Stimulated activated CD8-positive, alpha-beta memory T cell treated with anti-CD3 and anti-CD28 coated beads, Interleukin-15, amount 100 ng/mL, for 4 hours (primary cell): ENCODE results near the gene PHF10.

Experiments
- DNase-seq, 2 donors: peaks; one replicate each; pipeline ENCODE4 v3.0.0-alpha.2; 2020; ENCODE audit warnings: low read depth in 2 of 2

The PHF10 gene

GRCh38 chr6:169677096-169677495 lies 47.2 kb downstream of the PHF10 start:
- DNase-seq: no peak

DNA sequence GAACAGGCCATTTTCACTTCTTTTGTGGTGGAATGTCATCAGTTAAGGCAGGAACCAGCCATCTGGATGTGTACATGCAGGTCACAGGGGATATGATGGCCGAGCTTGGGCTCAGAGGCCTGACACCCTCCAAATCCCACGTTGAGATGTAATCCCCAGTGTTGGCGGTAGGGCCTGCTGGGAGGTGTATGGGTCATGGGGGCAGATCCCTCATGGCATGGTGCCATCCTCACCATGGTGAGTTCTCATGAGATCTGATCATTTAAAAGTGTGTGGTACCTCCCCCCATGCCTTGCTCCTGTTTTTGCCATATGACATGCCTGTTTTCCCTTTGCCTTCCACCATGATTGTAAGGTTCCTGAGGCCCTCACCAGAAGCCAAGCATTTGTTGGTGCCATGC lies 49.3 kb downstream of the PHF10 start:
- DNase-seq: no peak

GRCh38 chr6:169671563-169671962 lies 52.7 kb downstream of the PHF10 start:
- no peak for DNase-seq

- DNase-seq: no peak
Measured at GRCh38 chr6:169669889-169670288, 54.4 kb downstream of the PHF10 start.

DNA sequence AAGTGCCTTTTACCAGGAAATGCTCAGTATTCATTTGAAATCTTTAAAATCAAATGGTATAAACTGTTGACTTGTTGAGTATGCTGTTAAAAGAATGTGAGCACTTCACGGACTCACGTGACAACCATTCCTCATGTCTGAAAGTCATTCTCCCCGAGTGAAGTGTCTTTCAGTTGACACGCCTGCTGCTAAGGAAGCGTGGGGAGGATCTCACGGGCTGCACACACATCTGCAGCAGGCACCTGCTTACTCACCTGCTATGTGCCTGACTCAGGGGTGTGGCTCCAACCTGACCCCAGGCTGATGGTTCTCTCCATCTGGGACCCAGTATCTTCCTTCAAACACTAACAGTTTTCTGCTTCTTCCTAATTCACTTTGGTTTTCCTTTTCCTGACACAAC lies 55.2 kb downstream of the PHF10 start:
- no peak for DNase-seq

DNA sequence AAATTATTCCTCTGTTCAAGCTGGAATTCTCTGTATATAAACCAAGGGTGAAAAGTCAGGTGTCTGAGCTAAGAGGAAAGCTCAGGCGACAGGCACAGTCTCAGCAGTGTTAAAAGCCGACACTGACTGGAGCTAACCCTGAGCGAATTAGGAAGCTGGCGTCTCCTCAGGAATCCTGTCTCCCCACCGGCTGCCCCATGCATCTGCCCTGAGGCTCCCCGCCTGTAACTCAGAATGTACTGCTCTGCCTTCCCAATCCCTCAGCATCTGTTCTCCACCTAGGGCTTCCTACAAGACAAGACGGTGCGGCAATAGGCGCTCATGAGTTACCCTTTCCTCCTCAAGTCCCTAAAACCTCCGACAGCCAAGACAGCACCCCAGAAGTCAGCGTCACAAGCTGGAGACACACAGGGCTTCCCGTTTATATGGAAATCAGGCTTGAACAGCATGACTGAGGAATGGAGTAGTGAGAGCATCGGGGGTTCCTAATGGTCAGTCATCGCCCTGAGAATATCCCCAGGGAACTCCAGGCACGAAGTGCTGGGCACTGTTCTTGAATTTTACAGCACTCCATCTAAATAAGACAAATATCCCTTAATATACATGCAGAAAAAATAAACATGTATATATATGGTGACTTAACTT lies 56.0 kb downstream of the PHF10 start:
- DNase-seq: no peak

DNA sequence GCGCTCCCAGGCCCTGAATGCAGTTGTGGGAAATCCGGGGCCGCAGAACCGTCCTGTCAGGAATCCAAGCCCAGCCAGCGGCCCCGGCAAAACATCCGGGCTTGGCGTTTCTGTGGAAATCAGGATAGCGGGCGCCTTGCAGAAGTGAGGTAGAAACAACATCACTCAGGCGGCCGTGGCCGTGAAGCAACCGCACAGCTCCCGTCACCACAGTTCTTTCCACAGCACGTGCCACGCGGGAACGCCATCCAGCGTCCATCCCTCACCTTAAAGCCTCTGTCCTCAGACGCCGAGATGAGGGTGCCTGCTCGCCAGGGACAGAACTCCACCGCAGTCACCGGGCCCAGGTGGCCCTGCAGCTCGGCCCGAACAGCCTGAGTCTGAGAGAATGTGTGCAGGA lies 56.6 kb downstream of the PHF10 start:
- DNase-seq: no peak

- no peak for DNase-seq
Measured at GRCh38 chr6:169666441-169666840, 57.9 kb downstream of the PHF10 start.

DNA sequence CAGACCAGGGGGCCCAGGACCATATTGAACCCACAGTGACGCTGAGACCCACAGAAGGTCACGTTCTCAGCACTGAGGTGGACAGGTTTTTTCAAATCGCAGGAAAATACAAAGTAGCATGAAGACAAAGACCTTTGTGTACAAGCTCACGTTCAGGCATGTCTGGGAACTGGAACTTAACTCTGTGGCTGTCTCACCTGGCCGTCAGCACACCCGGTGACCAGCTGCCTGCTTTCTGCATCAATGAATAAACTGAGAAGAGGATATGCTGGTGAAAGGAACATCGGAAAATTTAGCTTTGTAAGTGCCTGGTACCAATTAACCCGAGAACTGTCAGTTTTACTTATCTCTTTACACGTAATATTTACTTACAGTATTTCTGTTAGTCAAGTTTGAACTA lies 59.0 kb downstream of the PHF10 start:
- no peak for DNase-seq

- DNase-seq: no peak
Measured at GRCh38 chr6:169664227-169664626, 60.1 kb downstream of the PHF10 start.

- DNase-seq: no peak
Measured at GRCh38 chr6:169663468-169663867, 60.8 kb downstream of the PHF10 start.

DNA sequence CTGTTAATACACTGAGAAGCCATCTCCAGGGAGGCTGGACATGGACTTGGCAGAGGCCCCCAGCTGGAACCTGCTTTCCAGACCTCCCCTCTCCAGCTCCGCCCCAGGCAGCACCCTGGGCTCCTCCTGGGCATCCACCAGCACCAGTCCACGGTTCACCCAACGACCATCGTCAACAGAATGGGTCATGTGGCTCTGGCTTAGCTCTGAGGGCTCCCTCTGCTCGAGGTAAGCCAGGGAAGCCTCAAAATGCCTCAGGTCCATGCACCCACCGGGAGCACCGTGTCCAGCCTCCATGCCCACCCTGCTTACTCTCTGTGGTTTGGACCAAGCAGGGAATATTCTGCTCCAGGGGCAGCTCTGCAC lies 62.9 kb downstream of the PHF10 start:
- DNase-seq: no peak

DNA sequence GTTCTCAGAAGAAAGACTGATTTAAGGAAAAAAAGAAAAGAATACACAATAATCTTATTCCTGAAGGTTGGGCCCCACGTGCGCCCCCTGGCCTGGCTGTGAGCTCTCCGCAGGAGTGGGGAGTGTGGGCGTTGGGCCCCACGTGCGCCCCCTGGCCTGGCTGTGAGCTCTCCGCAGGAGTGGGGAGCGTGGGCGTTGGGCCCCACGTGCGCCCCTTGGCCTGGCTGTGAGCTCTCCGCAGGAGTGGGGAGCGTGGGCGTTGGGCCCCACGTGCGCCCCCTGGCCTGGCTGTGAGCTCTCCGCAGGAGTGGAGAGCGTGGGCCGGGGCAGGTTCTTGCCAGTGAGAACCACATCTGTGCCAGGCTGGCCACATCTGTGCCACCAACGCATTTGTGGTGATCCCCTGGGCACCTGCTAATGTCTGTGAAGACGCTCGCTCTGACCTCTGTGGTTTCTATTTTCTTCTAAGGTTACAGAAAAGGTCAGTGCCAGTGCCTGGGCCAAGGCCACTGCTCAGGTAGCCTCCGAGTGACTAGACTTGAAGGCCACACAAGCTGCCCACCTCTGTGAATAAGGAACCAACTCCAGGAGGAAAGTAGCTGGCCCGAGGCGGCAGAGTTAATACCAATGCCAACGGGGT lies 63.4 kb downstream of the PHF10 start:
- DNase-seq: no peak

GRCh38 chr6:169659820-169660610 lies 64.3 kb downstream of the PHF10 start:
- DNase-seq: no peak

- no peak for DNase-seq
Measured at GRCh38 chr6:169657284-169657610, 67.1 kb downstream of the PHF10 start.

GRCh38 chr6:169656546-169657283 lies 67.6 kb downstream of the PHF10 start:
- no peak for DNase-seq

DNA sequence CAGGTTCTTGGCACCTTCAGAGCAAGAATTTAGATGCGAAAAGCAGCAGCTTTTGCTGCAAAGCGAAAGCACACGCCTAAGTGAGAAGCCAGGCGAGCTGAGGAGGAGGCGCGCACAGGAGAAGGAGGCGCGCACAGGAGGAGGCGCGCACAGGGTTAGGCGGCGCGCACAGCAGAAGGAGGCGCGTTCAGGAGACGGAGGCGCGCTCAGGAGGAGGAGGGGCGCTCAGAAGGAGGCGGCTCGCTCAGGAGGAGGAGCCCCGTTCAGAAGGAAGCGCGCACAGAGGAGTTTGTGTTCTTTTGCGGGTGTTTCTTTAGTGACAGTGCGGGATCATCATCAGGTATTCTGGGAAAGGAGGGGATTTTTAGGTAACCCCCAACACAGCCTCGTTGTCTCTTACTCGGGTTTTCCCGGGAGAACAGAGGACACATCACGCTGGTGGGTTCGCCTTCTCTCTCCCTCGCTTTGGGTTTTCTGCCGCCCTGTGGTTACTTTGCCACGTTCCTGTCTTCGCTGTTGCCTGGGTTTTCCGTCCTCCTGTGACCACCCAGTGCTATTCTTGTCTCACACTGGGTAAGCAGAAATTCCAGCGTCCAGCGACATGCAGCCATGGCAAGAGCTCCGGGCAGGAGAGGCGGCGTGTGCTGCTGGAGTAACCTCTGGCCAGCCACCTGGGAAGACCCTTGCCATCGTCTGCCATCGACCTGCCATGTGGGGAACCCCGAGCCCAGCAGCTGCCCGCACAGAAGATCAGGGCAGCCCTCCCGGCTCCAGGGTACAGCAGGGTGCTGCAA lies 69.5 kb downstream of the PHF10 start:
- DNase-seq: peak; percentile 32 to 51
